ENCODE results near the gene UQCRQ. TPM values are rescaled to one million over a fixed set of nuclear protein-coding genes. Genes with fewer than 3 reads are reported as not detected.

Gene UQCRQ
- total RNA-seq, 4 donors from 2014 or later: 97.2 to 170 (median 130) TPM

DNA sequence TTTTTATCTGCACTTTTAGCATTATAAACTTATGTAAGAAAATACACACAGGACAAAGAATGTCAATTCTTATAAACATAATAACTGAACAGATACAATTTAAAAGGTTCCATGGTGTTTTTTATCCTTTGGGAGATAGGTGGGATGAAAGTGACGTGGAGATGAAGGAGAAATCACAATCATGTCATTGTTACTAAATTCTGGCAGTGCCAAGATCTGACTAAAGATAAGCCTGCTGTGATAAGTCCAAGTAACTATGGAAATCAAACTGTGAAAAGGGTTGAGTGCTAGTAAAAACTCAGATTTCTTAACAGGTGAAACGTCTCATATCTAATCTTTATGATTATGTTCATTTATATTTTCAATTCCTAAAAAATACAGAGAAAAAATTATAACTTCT, 18.1 kb downstream of the UQCRQ start:
- no peak for TF ChIP-seq CTCF (IDR thresholded peaks at IDR 0.05; ENCODE audit: low read depth)

GRCh38 chr5:132886064-132886823, 19.8 kb downstream of the UQCRQ start:
- TF ChIP-seq CTCF (IDR thresholded peaks at IDR 0.05; ENCODE audit: low read depth): no peak

- no peak for TF ChIP-seq CTCF (IDR thresholded peaks at IDR 0.05; ENCODE audit: low read depth)
Observed at GRCh38 chr5:132887283-132887682, 20.8 kb downstream of the UQCRQ start.

DNA sequence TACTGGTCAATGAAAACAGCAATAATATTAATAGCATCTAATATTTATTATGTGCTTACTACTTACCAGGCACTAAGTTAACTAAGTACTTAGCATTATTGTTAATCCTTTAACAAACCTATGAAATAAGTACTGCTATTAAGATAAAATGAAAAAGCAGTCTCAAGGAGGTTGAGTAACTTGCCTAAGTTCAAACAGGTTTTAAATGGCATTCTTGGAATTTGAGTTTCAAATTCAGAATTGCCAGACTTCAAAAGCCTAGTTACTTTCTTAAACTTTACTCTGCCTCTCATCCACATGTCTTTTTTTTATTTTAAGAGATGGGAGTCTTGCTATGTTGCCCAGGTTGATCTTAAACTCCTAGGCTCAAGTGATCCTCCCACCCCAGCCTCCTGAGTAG, 23.1 kb downstream of the UQCRQ start:
- TF ChIP-seq CTCF (IDR thresholded peaks at IDR 0.05; ENCODE audit: low read depth): no peak

GRCh38 chr5:132890817-132891216, 24.4 kb downstream of the UQCRQ start:
- TF ChIP-seq CTCF (IDR thresholded peaks at IDR 0.05; ENCODE audit: low read depth): no peak

- no peak for TF ChIP-seq CTCF (IDR thresholded peaks at IDR 0.05; ENCODE audit: low read depth)
Observed at GRCh38 chr5:132895719-132896305, 29.4 kb downstream of the UQCRQ start.

GRCh38 chr5:132896685-132897084, 30.2 kb downstream of the UQCRQ start:
- TF ChIP-seq CTCF (IDR thresholded peaks at IDR 0.05; ENCODE audit: low read depth): no peak
